H1 (cell line): Measurements from ENCODE around the gene PRICKLE2. TPM values are rescaled to one million over a fixed set of nuclear protein-coding genes. Genes with fewer than 3 reads are reported as not detected.

Source experiments
- CTCF ChIA-PET: fragments of 300-600 bp; sonication (Branson Sonifier 250); formaldehyde crosslinking; loops from one replicate; lab custom pipeline; 2021; ENCODE audit not compliant: partially characterized antibody; lab: Charles Lee
- POLR2A ChIA-PET: fragments of 300-600 bp; sonication (Branson Sonifier 250); formaldehyde crosslinking; loops from one replicate; lab custom pipeline; 2021; ENCODE audit warnings: inconsistent platforms; ENCODE audit not compliant: partially characterized antibody; lab: Charles Lee
- DNase-seq, 2 experiments: peaks; one replicate each; pipeline versions ENCODE4 v3.0.0 to v3.0.0-alpha.2; 2010 to 2022; ENCODE audit warnings: low spot score in 2 of 2, low read depth in 1 of 2, mixed read lengths in 1 of 2
- FAIRE-seq: peaks from 2 replicates; lab custom pipeline; 2011; peaks lifted over from hg19 to GRCh38; lab: Jason Lieb, UNC
- H2AFZ ChIP-seq: 2 replicates; pipeline ENCODE4 v1.8.1; 2012; ENCODE audit warnings: low read length, inconsistent platforms
- H2AK5ac ChIP-seq: 2 replicates; pipeline ENCODE4 v1.6.1; 2013; ENCODE audit warnings: low read depth, low read length
- H2BK120ac ChIP-seq: replicated peaks from 2 replicates; pipeline ENCODE3; 2013; ENCODE audit warnings: low read depth, low read length, inconsistent platforms
- H2BK12ac ChIP-seq: 2 replicates; pipeline ENCODE4 v1.6.1; 2013; ENCODE audit warnings: low read depth, low read length
- H2BK15ac ChIP-seq: 2 replicates; pipeline ENCODE4 v1.6.1; 2013; ENCODE audit warnings: low read length
- H2BK20ac ChIP-seq: 2 replicates; pipeline ENCODE4 v1.6.1; 2013; ENCODE audit warnings: low read length
- H2BK5ac ChIP-seq: 2 replicates; pipeline ENCODE4 v1.6.1; 2013; ENCODE audit warnings: low read depth, low read length
- H3K14ac ChIP-seq: 2 replicates; pipeline ENCODE4 v1.6.1; 2013; ENCODE audit warnings: inconsistent platforms; ENCODE audit not compliant: insufficient read length
- H3K18ac ChIP-seq: 2 replicates; pipeline ENCODE4 v1.6.1; 2013; ENCODE audit warnings: low read length; ENCODE audit errors: extremely low read depth
- H3K23ac ChIP-seq: 2 replicates; pipeline ENCODE4 v1.6.1; 2013; ENCODE audit warnings: inconsistent platforms; ENCODE audit not compliant: insufficient read length
- H3K23me2 ChIP-seq: 2 replicates; pipeline ENCODE4 v1.6.1; 2013; ENCODE audit warnings: low read depth, low read length
- H3K27ac ChIP-seq: 2 replicates; pipeline ENCODE4 v1.6.1; 2011; ENCODE audit warnings: low read depth, low read length, inconsistent platforms
- H3K27me3 ChIP-seq, 4 experiments: replicated peaks in 1 of 4; 1 replicate in 1 of 4; 2 replicates in 3 of 4; pipeline versions ENCODE4 v1.6.1 to v1.8.1; 2011 to 2013; ENCODE audit warnings: low read length in 3 of 4, mild to moderate bottlenecking in 3 of 4, inconsistent platforms in 2 of 4, mixed read lengths in 2 of 4, moderate library complexity in 1 of 4; ENCODE audit not compliant: control insufficient read depth in 3 of 4, insufficient read depth in 3 of 4; ENCODE audit errors: extremely low read depth in 1 of 4
- H3K36me3 ChIP-seq, 4 experiments: 2 replicates each; pipeline versions ENCODE4 v1.6.1 to v1.8.1; 2011 to 2013; ENCODE audit warnings: mild to moderate bottlenecking in 4 of 4, low read length in 3 of 4, moderate library complexity in 2 of 4, control low read depth in 1 of 4, inconsistent platforms in 1 of 4; ENCODE audit not compliant: insufficient read depth in 4 of 4, control insufficient read depth in 2 of 4
- H3K4ac ChIP-seq: replicated peaks from 2 replicates; pipeline ENCODE3; 2013; ENCODE audit warnings: low read length, low read depth, mixed read lengths, inconsistent platforms; ENCODE audit not compliant: insufficient read length
- H3K4me1 ChIP-seq, 4 experiments: replicated peaks in 1 of 4; 1 replicate in 1 of 4; 2 replicates in 3 of 4; pipeline versions ENCODE4 v1.6.1 to v1.8.1; 2011 to 2013; ENCODE audit warnings: low read length in 3 of 4, inconsistent platforms in 2 of 4, mixed read lengths in 1 of 4; ENCODE audit not compliant: insufficient read depth in 4 of 4, control insufficient read depth in 3 of 4
- H3K4me2 ChIP-seq, 2 experiments: 2 replicates each; pipeline versions ENCODE4 v1.6.1 to v1.8.1; 2011 to 2013; ENCODE audit warnings: low read depth in 2 of 2, low read length in 2 of 2, control low read depth in 1 of 2, inconsistent platforms in 1 of 2, mild to moderate bottlenecking in 1 of 2; ENCODE audit not compliant: insufficient read depth in 1 of 2
- H3K4me3 ChIP-seq, 4 experiments: fragments of 200-600, 300-600 bp in 1 of 4; sonication (generic), shearing (Covaris generic), sonication (Bioruptor Twin) in 1 of 4; 2 replicates each; pipeline versions ENCODE4 v1.5.1 to v1.8.1; 2011 to 2016; ENCODE audit warnings: low read length in 4 of 4, low read depth in 3 of 4, control low read depth in 2 of 4, inconsistent platforms in 2 of 4, mild to moderate bottlenecking in 2 of 4, mixed read lengths in 1 of 4, moderate library complexity in 1 of 4; ENCODE audit not compliant: insufficient read depth in 2 of 4; ENCODE audit errors: extremely low read depth in 1 of 4
- H3K56ac ChIP-seq: replicated peaks from 2 replicates; pipeline ENCODE3; 2013; ENCODE audit warnings: low read depth, mild to moderate bottlenecking, mixed read lengths, low read length, inconsistent platforms; ENCODE audit not compliant: insufficient read length
- H3K79me1 ChIP-seq: 2 replicates; pipeline ENCODE4 v1.6.1; 2013; ENCODE audit warnings: low read depth, low read length, control low read depth
- H3K79me2 ChIP-seq, 2 experiments: 2 replicates each; pipeline versions ENCODE4 v1.6.1 to v1.8.1; 2012 to 2013; ENCODE audit warnings: low read length in 2 of 2, mild to moderate bottlenecking in 2 of 2, inconsistent platforms in 1 of 2; ENCODE audit not compliant: insufficient read depth in 2 of 2, control insufficient read depth in 1 of 2
- H3K9ac ChIP-seq, 4 experiments: replicated peaks in 1 of 4; 1 replicate in 1 of 4; 2 replicates in 3 of 4; pipeline versions ENCODE4 v1.6.1 to v1.8.1; 2011 to 2013; ENCODE audit warnings: low read depth in 3 of 4, low read length in 3 of 4, control low read depth in 2 of 4, mild to moderate bottlenecking in 2 of 4, moderate library complexity in 2 of 4, inconsistent platforms in 1 of 4; ENCODE audit errors: extremely low read depth in 1 of 4
- H3K9me3 ChIP-seq, 2 experiments: 2 replicates each; pipeline versions ENCODE4 v1.6.1 to v1.8.1; 2012 to 2013; ENCODE audit warnings: mild to moderate bottlenecking in 2 of 2, moderate library complexity in 2 of 2, control low read depth in 1 of 2, inconsistent platforms in 1 of 2, low read depth in 1 of 2, low read length in 1 of 2, mixed read lengths in 1 of 2; ENCODE audit not compliant: insufficient read depth in 2 of 2
- H4K20me1 ChIP-seq, 2 experiments: replicated peaks in 1 of 2; 2 replicates each; pipeline versions ENCODE3 to v1.8.1; 2011 to 2013; ENCODE audit warnings: inconsistent platforms in 2 of 2, low read length in 2 of 2, mild to moderate bottlenecking in 1 of 2; ENCODE audit not compliant: insufficient read depth in 2 of 2, control insufficient read depth in 1 of 2
- H4K5ac ChIP-seq: 2 replicates; pipeline ENCODE4 v1.6.1; 2013; ENCODE audit warnings: low read length, low read depth, mixed read lengths, inconsistent platforms; ENCODE audit not compliant: insufficient read length
- H4K8ac ChIP-seq: 2 replicates; pipeline ENCODE4 v1.8.0; 2013; ENCODE audit warnings: mild to moderate bottlenecking, moderate library complexity, low read length, inconsistent platforms; ENCODE audit not compliant: insufficient read depth; ENCODE audit errors: extremely low read depth
- H4K91ac ChIP-seq: replicated peaks from 2 replicates; pipeline ENCODE3; 2013; ENCODE audit warnings: low read length, mixed read lengths, inconsistent platforms; ENCODE audit not compliant: insufficient read length
- CREB1 ChIP-seq: IDR thresholded peaks from 2 replicates; pipeline ENCODE4 v1.6.1; 2012; ENCODE audit warnings: inconsistent platforms
- SP4 ChIP-seq: IDR thresholded peaks from 2 replicates; pipeline ENCODE4 v1.6.1; 2012; ENCODE audit warnings: low read length, inconsistent platforms
- WGBS, 2 experiments: shearing (Covaris generic) in 1 of 2; methylation state at CpG; one replicate each; pipeline versions ENCODE4 v1.1.6 to v1.1.7; 2013 to 2015; ENCODE audit warnings: low lambda C conversion rate in 2 of 2, mixed read lengths in 2 of 2, inconsistent platforms in 1 of 2, low coverage in 1 of 2, missing lambda C conversion rate in 1 of 2; ENCODE audit not compliant: insufficient replicate concordance in 2 of 2, insufficient coverage in 1 of 2, insufficient read length in 1 of 2; ENCODE audit errors: extremely low coverage in 1 of 2, missing lambda C conversion rate in 1 of 2; 5-methylcytosine and 5-hydroxymethylcytosine counted together
- polyA plus RNA-seq, 7 experiments: library from polyadenylated mRNA; depleted of rRNA in 3 of 7; stranded (reverse) in 5 of 7; unstranded in 2 of 7; fragments of >200 nt in 5 of 7; fragments of 200-250 nt in 2 of 7; gene quantifications; 1 replicate in 5 of 7; 2 replicates in 1 of 7; 4 replicates in 1 of 7; pipeline versions ENCODE4 v1.2.1 to v1.2.3, GENCODE V29; 2011 to 2013; ENCODE audit warnings: missing spikeins in 2 of 7, mixed read lengths in 2 of 7
- total RNA-seq: library from RNA; stranded (reverse); fragmentation: NEBNext Ultra II Directional; extraction: Animal tissue kit (Norgen Biotek cat#: 25700); gene quantifications from 2 replicates; pipeline ENCODE4 v1.2.1, GENCODE V29; 2021

PRICKLE2 gene
- total and polyA plus RNA-seq, 2 of the 8 experiments (the other 6 are each of a cell fraction or from before 2014, with no cell fraction given): 2.9 to 8.0 TPM

- Histone ChIP-seq H3K79me1 (no peaks in the 10 kb centered on the region), H3K18ac (no peak overlapping the region), H3K4ac (no peak overlapping the region), H2BK20ac (no peak overlapping the region), H3K4me3 (no peak overlapping the region), H4K91ac (no peak overlapping the region), H2BK15ac (no peak overlapping the region), H3K9me3 (peaks cover 9 to 10% of the 10 kb centered on the region in 2 experiments; a peak in 2 of 4 replicates), H4K5ac (no peak overlapping the region), H3K56ac (no peak overlapping the region), H2BK12ac (peak overlapping the region; percentile 41; the same call in 1 of the 2 replicates), H3K14ac (no peak overlapping the region), H4K20me1 (peaks cover 0 to 1% of the 10 kb centered on the region in 2 experiments), H2AFZ (no peak overlapping the region), H3K23ac (no peak overlapping the region), H2BK5ac (no peak overlapping the region), H4K8ac (no peak overlapping the region), H3K27me3 (no peaks in the 10 kb centered on the region), H3K36me3 (peaks cover 0 to 5% (median 0%) of the 10 kb centered on the region in 4 experiments; a peak in 1 of 8 replicates), H3K27ac (no peak overlapping the region), H3K4me1 (peaks cover 3 to 9% (median 4%) of the 10 kb centered on the region in 4 experiments), H3K79me2 (no peaks in the 10 kb centered on the region), H3K9ac (no peak overlapping the region), H2AK5ac (no peak overlapping the region), H2BK120ac (no peak overlapping the region), H3K4me2 (no peak overlapping the region), H3K23me2 (no peaks in the 10 kb centered on the region; the same call in 1 of the 2 replicates)
- TF ChIP-seq SP4: no peak
- TF ChIP-seq CREB1: no peak
- 79% methylated on average over 2 of the region's 2 CpGs; no CpG with 5 or more reads in 1 of the 2 experiments for WGBS, 2 experiments
- DNase-seq (no peak), FAIRE-seq (no peak)
- ChIA-PET POLR2A (interaction anchor here (1.2 kb wide), 1 partner anchor 17 kb away, joined by 3 read pairs; no protein-coding TSS in a partner anchor), CTCF (interaction anchor here (0.7 to 1.9 kb wide), 9 partner anchors 10 to 223 kb away, joined by 3 to 8 read pairs (median 3); no protein-coding TSS in a partner anchor)
Measured at GRCh38 chr3:64240959-64241358, 15.7 kb upstream of the PRICKLE2 start.
